PC-3 (cell line): ENCODE results near the gene ACTR3C.

Source experiments
- EZH2 ChIP-seq: fragments of 300-600 bp; sonication (generic); IDR thresholded peaks from one replicate; pipeline ENCODE4 v1.6.1; 2017; ENCODE audit warnings: antibody characterized with exemption, mild to moderate bottlenecking, low read length; ENCODE audit not compliant: unreplicated experiment
- EZH2phosphoT487 ChIP-seq: fragments of 300-600 bp; sonication (generic); IDR thresholded peaks from 2 replicates; pipeline ENCODE4 v1.6.1; 2018; ENCODE audit warnings: mild to moderate bottlenecking, antibody characterized with exemption, low read length, borderline replicate concordance
- TF ChIP-seq, protein P1 (sequence below): fragments of 300-600 bp; sonication (generic); conservative IDR thresholded peaks from 2 replicates; pipeline ENCODE4 v1.5.1; 2017; ENCODE audit warnings: antibody characterized with exemption, low read depth, mild to moderate bottlenecking, low read length

DNA sequence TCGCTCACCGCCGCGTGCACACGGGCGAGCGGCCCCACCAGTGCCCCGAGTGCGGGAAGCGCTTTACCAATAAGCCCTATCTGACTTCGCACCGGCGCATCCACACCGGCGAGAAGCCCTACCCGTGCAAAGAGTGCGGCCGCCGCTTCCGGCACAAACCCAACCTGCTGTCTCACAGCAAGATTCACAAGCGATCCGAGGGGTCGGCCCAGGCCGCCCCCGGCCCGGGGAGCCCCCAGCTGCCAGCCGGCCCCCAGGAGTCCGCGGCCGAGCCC is 48.6 kb upstream of the ACTR3C start:
- TF ChIP-seq, protein P1, sequence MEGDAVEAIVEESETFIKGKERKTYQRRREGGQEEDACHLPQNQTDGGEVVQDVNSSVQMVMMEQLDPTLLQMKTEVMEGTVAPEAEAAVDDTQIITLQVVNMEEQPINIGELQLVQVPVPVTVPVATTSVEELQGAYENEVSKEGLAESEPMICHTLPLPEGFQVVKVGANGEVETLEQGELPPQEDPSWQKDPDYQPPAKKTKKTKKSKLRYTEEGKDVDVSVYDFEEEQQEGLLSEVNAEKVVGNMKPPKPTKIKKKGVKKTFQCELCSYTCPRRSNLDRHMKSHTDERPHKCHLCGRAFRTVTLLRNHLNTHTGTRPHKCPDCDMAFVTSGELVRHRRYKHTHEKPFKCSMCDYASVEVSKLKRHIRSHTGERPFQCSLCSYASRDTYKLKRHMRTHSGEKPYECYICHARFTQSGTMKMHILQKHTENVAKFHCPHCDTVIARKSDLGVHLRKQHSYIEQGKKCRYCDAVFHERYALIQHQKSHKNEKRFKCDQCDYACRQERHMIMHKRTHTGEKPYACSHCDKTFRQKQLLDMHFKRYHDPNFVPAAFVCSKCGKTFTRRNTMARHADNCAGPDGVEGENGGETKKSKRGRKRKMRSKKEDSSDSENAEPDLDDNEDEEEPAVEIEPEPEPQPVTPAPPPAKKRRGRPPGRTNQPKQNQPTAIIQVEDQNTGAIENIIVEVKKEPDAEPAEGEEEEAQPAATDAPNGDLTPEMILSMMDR = no peak
- no peak for TF ChIP-seq EZH2
- TF ChIP-seq EZH2phosphoT487 = no peak
